MCF 10A (cell line): ENCODE measurements around the gene DNAJC27. TPM values are rescaled to one million over a fixed set of nuclear protein-coding genes. Genes with fewer than 3 reads are reported as not detected.

ENCODE experiments used
- BruUV-seq: library from RNA; stranded (reverse); fragments of 400-500 nt; replicated peaks from 2 replicates; lab custom pipeline; 2021; lab: Mats Ljungman, UMichigan
- CTCF ChIA-PET: fragments of 300-600 bp; sonication (Branson Sonifier 250); formaldehyde crosslinking; extraction: SDS; loops from one replicate; lab custom pipeline; 2021; ENCODE audit warnings: antibody characterized with exemption, inconsistent platforms; lab: Yijun Ruan, JAX
- POLR2A ChIA-PET: fragments of 300-600, 350-650 bp; sonication (Branson Sonifier 250); formaldehyde crosslinking; extraction: SDS; loops from one replicate; lab custom pipeline; 2020; ENCODE audit warnings: antibody characterized with exemption, inconsistent platforms; lab: Yijun Ruan, JAX
- DNase-seq: peaks from one replicate; pipeline ENCODE4 v3.0.0-alpha.2; 2018; ENCODE audit not compliant: unreplicated experiment
- H3K27ac Mint-ChIP-seq: one replicate; pipeline ENCODE4 v1.8.0; 2022; ENCODE audit warnings: mild to moderate bottlenecking, low read depth, mixed read lengths; ENCODE audit not compliant: unreplicated experiment
- H3K27me3 Mint-ChIP-seq: one replicate; pipeline ENCODE4 v1.8.0; 2022; ENCODE audit warnings: mixed read lengths; ENCODE audit not compliant: insufficient read depth, unreplicated experiment
- H3K36me3 Mint-ChIP-seq: one replicate; pipeline ENCODE4 v1.8.0; 2022; ENCODE audit warnings: mild to moderate bottlenecking, moderate library complexity, mixed read lengths; ENCODE audit not compliant: insufficient read depth, unreplicated experiment
- H3K4me1 Mint-ChIP-seq: one replicate; pipeline ENCODE4 v1.8.0; 2022; ENCODE audit warnings: mixed read lengths; ENCODE audit not compliant: insufficient read depth, unreplicated experiment
- H3K4me3 Mint-ChIP-seq: one replicate; pipeline ENCODE4 v1.8.0; 2022; ENCODE audit warnings: mild to moderate bottlenecking, moderate library complexity, mixed read lengths; ENCODE audit not compliant: unreplicated experiment
- H3K9me3 Mint-ChIP-seq: one replicate; pipeline ENCODE4 v1.8.0; 2022; ENCODE audit warnings: mixed read lengths; ENCODE audit not compliant: unreplicated experiment
- CTCF ChIP-seq: fragments of 200-600 bp; IDR thresholded peaks from one replicate; pipeline ENCODE4 v1.8.0; 2022; ENCODE audit warnings: antibody characterized with exemption, mild to moderate bottlenecking; ENCODE audit not compliant: unreplicated experiment
- intact Hi-C: fragments of 100-400 bp; cut with micrococcal nuclease; formaldehyde crosslinking; loops from 2 replicates; pipeline ENCODE4 v1.14.1; 2022
- total RNA-seq: library from RNA; stranded (reverse); gene quantifications from 2 replicates; pipeline ENCODE4 v1.2.3, GENCODE V29; 2022

The DNAJC27 gene
- total RNA-seq, 1 experiment from 2014 or later: 7.1 TPM

- no peak overlapping the region for H3K4me3 Mint-ChIP-seq
- no TSS peak for BruUV-seq
- H3K27ac Mint-ChIP-seq: no peak overlapping the region
- TF ChIP-seq CTCF: no peak
- POLR2A ChIA-PET: interaction anchor here (0.6 kb wide), 1 partner anchor 408 kb away, joined by 3 read pairs; no protein-coding TSS in a partner anchor
- CTCF ChIA-PET: interaction anchor here (1.0 kb wide), 1 partner anchor 11 kb away, joined by 3 read pairs; no protein-coding TSS in a partner anchor
- no peak for DNase-seq
- no peaks in the 10 kb centered on the region for H3K27me3 Mint-ChIP-seq
- H3K9me3 Mint-ChIP-seq: peaks cover 10% of the 10 kb centered on the region
- H3K36me3 Mint-ChIP-seq: peaks cover 82% of the 10 kb centered on the region
- intact Hi-C loops: no loop called here
- peaks cover 8% of the 10 kb centered on the region for H3K4me1 Mint-ChIP-seq
Observed at GRCh38 chr2:24959761-24960160, 12.0 kb downstream of the DNAJC27 start.

GRCh38 chr2:24958411-24958935 is 13.3 kb downstream of the DNAJC27 start:
- no TSS peak for BruUV-seq
- H3K36me3 Mint-ChIP-seq: peaks cover 81% of the 10 kb centered on the region
- intact Hi-C loops: no loop called here

GRCh38 chr2:24957976-24958375 is 13.8 kb downstream of the DNAJC27 start:
- no peak for TF ChIP-seq CTCF
- ChIA-PET CTCF (no interaction called here), POLR2A (interaction anchor here (1.8 kb wide), 1 partner anchor 10 kb away, joined by 5 read pairs; no protein-coding TSS in a partner anchor)
- Mint-ChIP-seq H3K4me3 (no peak overlapping the region), H3K27me3 (no peaks in the 10 kb centered on the region), H3K4me1 (peaks cover 8% of the 10 kb centered on the region), H3K36me3 (peaks cover 85% of the 10 kb centered on the region), H3K27ac (no peak overlapping the region), H3K9me3 (peaks cover 10% of the 10 kb centered on the region)
- BruUV-seq: no TSS peak
- no peak for DNase-seq
- intact Hi-C loops: no loop called here

More at GRCh38 chr2:24958411-24958935, 13.3 kb downstream of the DNAJC27 start:
- H3K27ac Mint-ChIP-seq: no peak overlapping the region
- no peak overlapping the region for H3K4me3 Mint-ChIP-seq
- ChIA-PET CTCF (no interaction called here), POLR2A (no interaction called here)
- TF ChIP-seq CTCF: no peak
- peaks cover 8% of the 10 kb centered on the region for H3K4me1 Mint-ChIP-seq
- peaks cover 10% of the 10 kb centered on the region for H3K9me3 Mint-ChIP-seq
- no peaks in the 10 kb centered on the region for H3K27me3 Mint-ChIP-seq
- DNase-seq: no peak

GRCh38 chr2:24957221-24957620 is 14.5 kb downstream of the DNAJC27 start:
- peaks cover 8% of the 10 kb centered on the region for H3K4me1 Mint-ChIP-seq
- no TSS peak for BruUV-seq
- intact Hi-C loops: no loop called here
- no peak overlapping the region for H3K27ac Mint-ChIP-seq
- no peak for TF ChIP-seq CTCF
- no peak for DNase-seq
- ChIA-PET POLR2A (interaction anchor here (0.6 to 1.8 kb wide), 3 partner anchors 9 to 26 kb away, joined by 3 to 5 read pairs (median 3); no protein-coding TSS in a partner anchor), CTCF (no interaction called here)
- peaks cover 10% of the 10 kb centered on the region for H3K9me3 Mint-ChIP-seq
- H3K36me3 Mint-ChIP-seq: peaks cover 82% of the 10 kb centered on the region
- H3K4me3 Mint-ChIP-seq: no peak overlapping the region
- H3K27me3 Mint-ChIP-seq: no peaks in the 10 kb centered on the region
